Measurements from ENCODE around the gene LETM1.

- TF ChIP-seq CTCF (IDR thresholded peaks at IDR 0.05; ENCODE audit: low read depth, low read length, missing input control) (no peak), REST (IDR thresholded peaks at IDR 0.05) (no peak), RAD21 (IDR thresholded peaks at IDR 0.05) (no peak)
Observed at GRCh38 chr4:1836650-1837049, 19.3 kb downstream of the LETM1 start.

Measured in liver (tissue), 3 donors.